ENCODE results near the gene POLR1A.

DNA sequence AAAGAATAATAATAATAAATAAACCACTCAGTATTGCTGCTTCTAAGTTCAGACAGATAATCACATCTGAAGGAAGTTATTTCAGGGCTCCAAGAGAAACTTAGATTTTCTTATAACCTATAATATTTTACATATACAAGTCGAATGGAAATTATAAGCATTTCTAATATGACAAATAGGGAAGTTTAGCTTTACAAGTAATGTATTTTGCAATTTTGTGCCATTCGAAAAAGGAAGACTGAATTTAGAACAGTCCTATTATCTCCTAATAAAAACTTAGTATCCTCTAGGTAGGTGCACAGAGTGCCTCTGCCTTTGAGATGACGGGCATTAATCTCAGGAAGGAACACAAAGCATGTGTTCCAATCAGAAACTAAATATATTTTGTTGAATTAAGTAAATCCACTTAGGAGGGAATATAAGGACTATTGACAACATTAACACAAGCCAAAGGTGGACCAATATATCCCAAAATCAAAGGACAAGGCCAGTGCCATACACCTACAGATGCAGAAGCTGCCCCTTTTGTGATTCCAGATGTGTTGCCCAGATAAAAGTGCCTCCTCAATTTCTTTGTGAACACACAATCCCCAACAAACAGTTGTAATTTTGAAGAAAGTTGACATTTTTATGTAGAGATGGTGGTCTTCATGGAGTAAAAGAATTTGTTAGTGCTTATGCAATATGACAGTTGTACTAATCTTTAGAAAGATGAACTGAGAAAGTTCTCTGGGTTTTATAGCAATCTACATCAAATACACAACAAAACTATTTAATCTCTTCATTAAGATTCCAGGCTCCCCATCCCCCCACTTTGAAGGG is 37.0 kb upstream of the POLR1A start:
- TF ChIP-seq POLR2A (IDR thresholded peaks at IDR 0.05; ENCODE audit: low read depth): no peak
- TF ChIP-seq, protein P1, sequence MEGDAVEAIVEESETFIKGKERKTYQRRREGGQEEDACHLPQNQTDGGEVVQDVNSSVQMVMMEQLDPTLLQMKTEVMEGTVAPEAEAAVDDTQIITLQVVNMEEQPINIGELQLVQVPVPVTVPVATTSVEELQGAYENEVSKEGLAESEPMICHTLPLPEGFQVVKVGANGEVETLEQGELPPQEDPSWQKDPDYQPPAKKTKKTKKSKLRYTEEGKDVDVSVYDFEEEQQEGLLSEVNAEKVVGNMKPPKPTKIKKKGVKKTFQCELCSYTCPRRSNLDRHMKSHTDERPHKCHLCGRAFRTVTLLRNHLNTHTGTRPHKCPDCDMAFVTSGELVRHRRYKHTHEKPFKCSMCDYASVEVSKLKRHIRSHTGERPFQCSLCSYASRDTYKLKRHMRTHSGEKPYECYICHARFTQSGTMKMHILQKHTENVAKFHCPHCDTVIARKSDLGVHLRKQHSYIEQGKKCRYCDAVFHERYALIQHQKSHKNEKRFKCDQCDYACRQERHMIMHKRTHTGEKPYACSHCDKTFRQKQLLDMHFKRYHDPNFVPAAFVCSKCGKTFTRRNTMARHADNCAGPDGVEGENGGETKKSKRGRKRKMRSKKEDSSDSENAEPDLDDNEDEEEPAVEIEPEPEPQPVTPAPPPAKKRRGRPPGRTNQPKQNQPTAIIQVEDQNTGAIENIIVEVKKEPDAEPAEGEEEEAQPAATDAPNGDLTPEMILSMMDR (IDR thresholded peaks at IDR 0.05): no peak
- no peak for TF ChIP-seq POLR2AphosphoS5 (IDR thresholded peaks at IDR 0.05)
